ENCODE results near the gene RFX2. TPM values are rescaled to one million over a fixed set of nuclear protein-coding genes. Genes with fewer than 3 reads are reported as not detected.

RFX2 gene
- total RNA-seq, 1 experiment from 2014 or later, result 3.7 TPM

DNA sequence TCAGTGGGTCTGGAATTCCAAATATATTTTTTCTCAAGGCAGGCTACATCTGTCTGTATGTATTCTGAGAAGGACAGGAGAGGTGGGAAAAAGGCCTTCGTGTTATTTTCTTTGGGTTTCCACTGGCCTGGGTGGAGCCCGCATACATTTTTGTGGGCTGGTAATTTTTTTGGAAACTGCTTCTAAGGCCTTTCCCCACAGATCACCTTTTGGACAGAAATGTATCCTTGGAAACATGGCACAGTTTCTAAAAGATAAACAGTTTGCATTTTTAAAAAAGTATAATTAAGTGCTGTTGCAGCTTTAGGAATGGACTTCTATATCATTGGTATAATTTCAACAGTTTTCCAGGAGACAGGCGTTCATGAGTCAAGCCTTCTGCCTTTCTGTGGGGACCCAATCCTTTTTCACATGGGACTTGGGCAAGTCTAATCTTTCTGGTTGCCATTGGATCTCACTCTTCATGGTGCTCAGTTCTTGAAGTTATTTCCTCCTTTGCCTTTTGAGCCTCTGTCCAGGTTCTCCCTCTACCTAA lies 8.9 kb downstream of the RFX2 start:
- no peak overlapping the region for H2BK120ac ChIP-seq (ENCODE audit: low read depth, low read length, poor library complexity, severe bottlenecking)
- no peaks in the 10 kb centered on the region for H3K79me2 ChIP-seq (ENCODE audit: insufficient read depth, low read length)

More for the DNA sequence above, 8.9 kb downstream of the RFX2 start:
- Mint-ChIP-seq H3K4me1 (peaks cover 6% of the 10 kb centered on the region in 2 experiments; a peak in 3 of 4 replicates), H3K36me3 (ENCODE audit: insufficient read depth in 1 of 3, low read depth in 3 of 3) (no peaks in the 10 kb centered on the region), H3K27me3 (ENCODE audit: low read depth) (peaks cover 2% of the 10 kb centered on the region), H3K9me3 (no peaks in the 10 kb centered on the region), H3K27ac (no peak overlapping the region), H3K4me3 (no peak overlapping the region)
- H2AK5ac ChIP-seq (ENCODE audit: insufficient read length, low read length), result no peak overlapping the region
- H3K4me1 ChIP-seq (ENCODE audit: insufficient read depth, low read length), result no peaks in the 10 kb centered on the region
- no peaks in the 10 kb centered on the region for H3K79me1 ChIP-seq (ENCODE audit: insufficient read depth, low read depth, low read length, poor library complexity, severe bottlenecking)
- H2BK20ac ChIP-seq (ENCODE audit: low read depth, low read length, poor library complexity, severe bottlenecking), result no peak overlapping the region
- no peaks in the 10 kb centered on the region for H3K9me3 ChIP-seq (ENCODE audit: control insufficient read depth, low read depth, low read length)
- H2BK12ac ChIP-seq (ENCODE audit: insufficient read length, low read depth, low read length), result no peak overlapping the region
- H3K23ac ChIP-seq (ENCODE audit: insufficient read length, low read depth, low read length), result no peak overlapping the region
- no peak overlapping the region for H3K4me2 ChIP-seq (ENCODE audit: insufficient read depth, insufficient read length, low read length)
- H4K91ac ChIP-seq (ENCODE audit: insufficient read length, low read depth, low read length), result no peak overlapping the region
- DNase-seq, result no peak
- H3K9ac ChIP-seq (ENCODE audit: extremely low read depth, insufficient read length, low read length), result no peak overlapping the region
- no CpG with 5 or more reads among the region's 3 CpGs for WGBS (ENCODE audit: extremely low coverage, insufficient read length, low lambda C conversion rate)
- H2AFZ ChIP-seq (ENCODE audit: low read length), result no peak overlapping the region
- H3K18ac ChIP-seq (ENCODE audit: insufficient read length, low read depth, low read length), result no peak overlapping the region
- H2BK5ac ChIP-seq (ENCODE audit: insufficient read length, low read length), result no peak overlapping the region
- no peak overlapping the region for H3K56ac ChIP-seq (ENCODE audit: insufficient read length, low read depth, low read length)
- no peak overlapping the region for H3T11ph ChIP-seq (ENCODE audit: low read length)
- no peak overlapping the region for H3K14ac ChIP-seq (ENCODE audit: insufficient read depth, low read length)
- H4K20me1 ChIP-seq (ENCODE audit: control insufficient read depth, insufficient read depth, insufficient read length), result no peaks in the 10 kb centered on the region
- TF ChIP-seq, protein P1, sequence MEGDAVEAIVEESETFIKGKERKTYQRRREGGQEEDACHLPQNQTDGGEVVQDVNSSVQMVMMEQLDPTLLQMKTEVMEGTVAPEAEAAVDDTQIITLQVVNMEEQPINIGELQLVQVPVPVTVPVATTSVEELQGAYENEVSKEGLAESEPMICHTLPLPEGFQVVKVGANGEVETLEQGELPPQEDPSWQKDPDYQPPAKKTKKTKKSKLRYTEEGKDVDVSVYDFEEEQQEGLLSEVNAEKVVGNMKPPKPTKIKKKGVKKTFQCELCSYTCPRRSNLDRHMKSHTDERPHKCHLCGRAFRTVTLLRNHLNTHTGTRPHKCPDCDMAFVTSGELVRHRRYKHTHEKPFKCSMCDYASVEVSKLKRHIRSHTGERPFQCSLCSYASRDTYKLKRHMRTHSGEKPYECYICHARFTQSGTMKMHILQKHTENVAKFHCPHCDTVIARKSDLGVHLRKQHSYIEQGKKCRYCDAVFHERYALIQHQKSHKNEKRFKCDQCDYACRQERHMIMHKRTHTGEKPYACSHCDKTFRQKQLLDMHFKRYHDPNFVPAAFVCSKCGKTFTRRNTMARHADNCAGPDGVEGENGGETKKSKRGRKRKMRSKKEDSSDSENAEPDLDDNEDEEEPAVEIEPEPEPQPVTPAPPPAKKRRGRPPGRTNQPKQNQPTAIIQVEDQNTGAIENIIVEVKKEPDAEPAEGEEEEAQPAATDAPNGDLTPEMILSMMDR (conservative IDR thresholded peaks at IDR 0.05), result no peak
- H3K27me3 ChIP-seq (ENCODE audit: insufficient read depth, low read length), result no peaks in the 10 kb centered on the region
- no peak overlapping the region for H3K27ac ChIP-seq (ENCODE audit: insufficient read length, low read depth, low read length)
- no peaks in the 10 kb centered on the region for H3K23me2 ChIP-seq (ENCODE audit: insufficient read length, low read depth, low read length, poor library complexity, severe bottlenecking)
- no peak overlapping the region for H2BK15ac ChIP-seq (ENCODE audit: low read depth, low read length)
- no peak overlapping the region for H3K4ac ChIP-seq (ENCODE audit: low read depth, low read length)
- no peak overlapping the region for H4K5ac ChIP-seq (ENCODE audit: insufficient read length, low read depth, low read length)
- no peak overlapping the region for H4K8ac ChIP-seq (replicated peaks; ENCODE audit: insufficient read length, low read depth, low read length)
